Epithelial cell of esophagus (primary cell): ENCODE data around the gene TAF11.
"Not testable (repeated sequence)": the region's sequence is repeated elsewhere in the genome, so short reads cannot be mapped to it uniquely, and the experiment has no call there.

Source experiments
- DNase-seq: peaks from one replicate; pipeline ENCODE4 v3.0.0; 2010; ENCODE audit warnings: low read depth
- H3K4me3 ChIP-seq: 2 replicates; pipeline ENCODE4 v1.5.1; 2011; ENCODE audit warnings: mild to moderate bottlenecking, low read length, control low read depth
- CTCF ChIP-seq: IDR thresholded peaks from 2 replicates; pipeline ENCODE4 v1.5.1; 2011; ENCODE audit warnings: low read depth, mild to moderate bottlenecking, low read length, control low read depth, inconsistent platforms; ENCODE audit not compliant: insufficient read depth; ENCODE audit errors: missing control alignments

Gene TAF11

GRCh38 chr6:34855463-34855862 is 32.4 kb downstream of the TAF11 start:
- peak; percentile 34 for TF ChIP-seq CTCF
- no peak for DNase-seq
- H3K4me3 ChIP-seq = no peak overlapping the region

GRCh38 chr6:34852406-34853085 is 35.3 kb downstream of the TAF11 start:
- no peak for DNase-seq
- TF ChIP-seq CTCF = no peak
- H3K4me3 ChIP-seq = no peak overlapping the region

GRCh38 chr6:34851361-34851760 is 36.5 kb downstream of the TAF11 start:
- no peak overlapping the region for H3K4me3 ChIP-seq
- DNase-seq = no peak
- TF ChIP-seq CTCF = no peak

- DNase-seq = not testable (repeated sequence)
These were observed 38.8 kb downstream of the TAF11 start for GRCh38 chr6:34849066-34849465.

GRCh38 chr6:34839666-34840352 is 48.0 kb downstream of the TAF11 start:
- no peak for DNase-seq
- no peak overlapping the region for H3K4me3 ChIP-seq
- no peak for TF ChIP-seq CTCF

More at GRCh38 chr6:34849066-34849465, 38.8 kb downstream of the TAF11 start:
- H3K4me3 ChIP-seq = not testable (repeated sequence)

- TF ChIP-seq CTCF = no peak
- no peak for DNase-seq
- H3K4me3 ChIP-seq = no peak overlapping the region
These were observed 50.3 kb downstream of the TAF11 start for GRCh38 chr6:34837528-34837927.

GRCh38 chr6:34836451-34836850 is 51.4 kb downstream of the TAF11 start:
- DNase-seq = no peak
- no peak for TF ChIP-seq CTCF
- H3K4me3 ChIP-seq = no peak overlapping the region
